K562 (cell line): ENCODE data around the gene CDK5R2. TPM values are rescaled to one million over a fixed set of nuclear protein-coding genes. Genes with fewer than 3 reads are reported as not detected.

ENCODE experiments used
- ATAC-seq: fragments of 200-7000 bp; cut with Tn5 transposase; 3 replicates; pipeline ENCODE4 v1.9.1; 2020; ENCODE audit warnings: moderate library complexity
- BruUV-seq: library from RNA; stranded (reverse); fragments of 400-500 nt; replicated peaks from 2 replicates; lab custom pipeline; 2021; lab: Mats Ljungman, UMichigan
- CTCF ChIA-PET: fragments of 300-600 bp; formaldehyde crosslinking; extraction: SDS; loops from one replicate; lab custom pipeline; 2021; ENCODE audit warnings: low intra/inter-chr PET ratio; lab: Yijun Ruan, JAX
- POLR2A ChIA-PET: fragments of 300-600, 350-650 bp; sonication (Branson Sonifier 250); formaldehyde crosslinking; extraction: SDS; loops from one replicate; lab custom pipeline; 2021; ENCODE audit warnings: antibody characterized with exemption, inconsistent platforms; lab: Yijun Ruan, JAX
- DNase-seq, 4 experiments: peaks; one replicate each; pipeline versions ENCODE4 v3.0.0 to v3.0.0-alpha.2; 2011 to 2018; ENCODE audit warnings: low spot score in 3 of 4, mixed read lengths in 3 of 4; ENCODE audit errors: extremely low read depth in 1 of 4
- FAIRE-seq: peaks from 2 replicates; lab custom pipeline; 2011; peaks lifted over from hg19 to GRCh38; lab: Jason Lieb, UNC
- H2AFZ ChIP-seq: 2 replicates; pipeline ENCODE4 v1.6.0; 2011; ENCODE audit warnings: low read depth, low read length, control low read depth, inconsistent platforms
- H3K27ac ChIP-seq: fragments of 200-600 bp; 3 replicates; pipeline ENCODE4 v1.8.0; 2011; ENCODE audit warnings: low read depth, mild to moderate bottlenecking, control low read depth, inconsistent platforms, low read length, moderate library complexity, mixed read lengths; ENCODE audit errors: extremely low read depth
- H3K27me3 ChIP-seq, 2 experiments: fragments of 300-600 bp in 1 of 2; 2 replicates in 1 of 2; 3 replicates in 1 of 2; pipeline versions ENCODE4 v1.6.0 to v1.8.0; 2011; ENCODE audit warnings: inconsistent platforms in 2 of 2, low read length in 2 of 2, mild to moderate bottlenecking in 1 of 2, mixed read lengths in 1 of 2, moderate library complexity in 1 of 2; ENCODE audit not compliant: control insufficient read depth in 2 of 2, insufficient read depth in 2 of 2
- H3K36me3 ChIP-seq: fragments of 300-600 bp; 3 replicates; pipeline ENCODE4 v1.8.0; 2011; ENCODE audit warnings: mild to moderate bottlenecking, low read length, inconsistent platforms; ENCODE audit not compliant: control insufficient read depth, insufficient read depth
- H3K4me1 ChIP-seq, 2 experiments: fragments of 200-600 bp in 1 of 2; replicated peaks in 1 of 2; 2 replicates in 1 of 2; 3 replicates in 1 of 2; pipeline versions ENCODE4 v1.5.1 to v1.8.0; 2011; ENCODE audit warnings: inconsistent platforms in 2 of 2, low read length in 2 of 2, mild to moderate bottlenecking in 1 of 2, mixed read lengths in 1 of 2, moderate library complexity in 1 of 2; ENCODE audit not compliant: control insufficient read depth in 2 of 2, insufficient read depth in 2 of 2
- H3K4me2 ChIP-seq: 2 replicates; pipeline ENCODE4 v1.6.1; 2011; ENCODE audit warnings: low read length, control low read depth, inconsistent platforms, mixed read lengths; ENCODE audit not compliant: insufficient read depth
- H3K4me3 ChIP-seq: fragments of 200-600 bp; sonication (generic), shearing (Covaris generic); 2 replicates; pipeline ENCODE4 v1.5.1; 2016; ENCODE audit warnings: control low read depth, inconsistent platforms
- H3K79me2 ChIP-seq: fragments of 200-600 bp; 3 replicates; pipeline ENCODE4 v1.8.0; 2011; ENCODE audit warnings: low read length, inconsistent platforms; ENCODE audit not compliant: control insufficient read depth, insufficient read depth
- H3K9ac ChIP-seq, 2 experiments: 2 replicates each; pipeline versions ENCODE4 v1.6.0 to v1.6.1; 2011; ENCODE audit warnings: low read depth in 2 of 2, low read length in 2 of 2, control low read depth in 1 of 2, inconsistent platforms in 1 of 2, mild to moderate bottlenecking in 1 of 2, mixed read lengths in 1 of 2; ENCODE audit not compliant: insufficient read depth in 1 of 2
- H3K9me1 ChIP-seq: one replicate; pipeline ENCODE4 v1.6.0; 2011; ENCODE audit warnings: inconsistent platforms, mild to moderate bottlenecking, low read length, moderate library complexity; ENCODE audit not compliant: control insufficient read depth, insufficient read depth
- H3K9me3 ChIP-seq: replicated peaks from 2 replicates; pipeline ENCODE4 v1.5.1; 2011; ENCODE audit warnings: low read depth, low read length, inconsistent platforms; ENCODE audit not compliant: control insufficient read depth, insufficient read depth
- H4K20me1 ChIP-seq: replicated peaks from 2 replicates; pipeline ENCODE4 v1.6.1; 2011; ENCODE audit warnings: low read length, inconsistent platforms, mixed read lengths; ENCODE audit not compliant: control insufficient read depth, insufficient read depth
- CBX3 ChIP-seq, 2 experiments: IDR thresholded peaks; 1 replicate in 1 of 2; 2 replicates in 1 of 2; pipeline ENCODE4 v1.6.1; 2012; ENCODE audit warnings: inconsistent platforms in 2 of 2, low read length in 2 of 2, borderline replicate concordance in 1 of 2, control low read depth in 1 of 2
- KLF16 ChIP-seq: IDR thresholded peaks from 2 replicates; pipeline ENCODE4 v1.6.1; 2016; ENCODE audit warnings: antibody characterized with exemption
- NR2C1 ChIP-seq, 2 experiments: fragments of 450-650 bp; IDR thresholded peaks; 2 replicates each; pipeline ENCODE4 v1.6.1; 2017; ENCODE audit warnings: mild to moderate bottlenecking in 2 of 2, antibody characterized with exemption in 1 of 2, inconsistent platforms in 1 of 2, missing compliant biosample characterization in 1 of 2, missing genetic modification characterization in 1 of 2
- NRF1 ChIP-seq, 2 experiments: fragments of 450-650 bp; IDR thresholded peaks in 1 of 2; conservative IDR thresholded peaks in 1 of 2; 2 replicates each; pipeline ENCODE4 v1.6.1; 2014; ENCODE audit warnings: mild to moderate bottlenecking in 2 of 2
- ZBTB7A ChIP-seq: IDR thresholded peaks from 2 replicates; pipeline ENCODE4 v1.6.1; 2011; ENCODE audit warnings: low read depth, mild to moderate bottlenecking, low read length, moderate library complexity, borderline replicate concordance; ENCODE audit not compliant: control insufficient read depth
- ZNF212 ChIP-seq: fragments of 450-650 bp; formaldehyde crosslinking; IDR thresholded peaks from 2 replicates; pipeline ENCODE4 v1.4.0; 2020; ENCODE audit warnings: mild to moderate bottlenecking
- ZNF316 ChIP-seq: fragments of 450-650 bp; IDR thresholded peaks from 2 replicates; pipeline ENCODE4 v1.6.1; 2016
- WGBS: fragments of 100-300 bp; shearing (Covaris generic); methylation state at CpG from one replicate; pipeline ENCODE4 v1.1.6; 2016; ENCODE audit warnings: low coverage, mixed read lengths; ENCODE audit not compliant: insufficient coverage; ENCODE audit errors: missing lambda C conversion rate; 5-methylcytosine and 5-hydroxymethylcytosine counted together
- in situ Hi-C: fragments of 300-500 bp; cut with MboI; formaldehyde crosslinking; loops from 4 replicates; pipeline ENCODE4 v1.15.0; 2018; ENCODE audit warnings: inconsistent platforms, mixed read lengths
- intact Hi-C: fragments of 100-400 bp; cut with micrococcal nuclease; formaldehyde crosslinking; loops from 2 replicates; pipeline ENCODE4 v1.14.2; 2022
- polyA plus RNA-seq, 8 experiments: library from polyadenylated mRNA; depleted of rRNA in 4 of 8; stranded (reverse) in 5 of 8; unstranded in 3 of 8; fragments of >200 nt; fragmentation: Nextera tagmentation in 2 of 8; fragmentation: Illumina TruSeq in 1 of 8; extraction: Ambion mirVana in 2 of 8; extraction: Trizol in 1 of 8; gene quantifications; 2 replicates each; pipeline versions ENCODE4 v1.2.1 to v1.2.3, GENCODE V29; 2011 to 2014; ENCODE audit warnings: inconsistent platforms in 1 of 8, missing spikeins in 1 of 8
- total RNA-seq, 7 experiments: library from RNA; depleted of rRNA in 6 of 7; stranded (reverse); fragments of >200 nt in 6 of 7; fragmentation: Illumina TruSeq in 2 of 7; extraction: Trizol in 2 of 7; gene quantifications; 2 replicates each; pipeline versions ENCODE4 v1.2.1 to v1.2.3, GENCODE V29; 2011 to 2021; ENCODE audit warnings: low replicate concordance in 1 of 7

Gene CDK5R2
- total and polyA plus RNA-seq, 9 of the 15 experiments (the other 6 are each of a cell fraction or from before 2014, with no cell fraction given), result 0.09 TPM; not detected in 8

DNA sequence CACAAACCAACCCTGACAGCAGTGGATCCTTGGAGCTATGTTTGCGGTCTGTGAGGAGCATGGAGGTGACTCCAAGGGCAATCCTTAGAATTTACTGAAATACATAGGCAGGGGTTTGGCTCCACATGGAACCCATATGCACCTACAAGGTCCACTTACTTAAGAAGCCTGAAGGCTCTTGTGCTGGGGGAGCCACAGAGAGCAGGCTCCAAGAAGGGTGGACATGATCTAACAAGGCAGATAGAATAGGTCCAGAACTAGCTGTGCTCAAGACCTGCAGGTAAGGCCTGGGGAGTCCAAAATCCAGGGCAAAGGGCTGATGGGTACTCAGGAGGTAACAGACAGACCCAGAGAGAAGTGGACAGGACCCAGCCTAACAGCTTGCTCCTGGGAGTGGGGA, 1.2 kb upstream of the CDK5R2 start:
- ATAC-seq, result no peak
- ChIA-PET POLR2A (no interaction called here), CTCF (no interaction called here)
- Histone ChIP-seq H3K27ac (no peak overlapping the region), H3K9me3 (no peaks in the 10 kb centered on the region), H3K9ac (no peak overlapping the region), H4K20me1 (no peaks in the 10 kb centered on the region), H3K4me2 (no peak overlapping the region), H3K27me3 (peaks cover 7 to 29% of the 10 kb centered on the region in 2 experiments; a peak in 4 of 5 replicates), H3K4me1 (peaks cover 0 to 34% of the 10 kb centered on the region in 2 experiments; a peak in 2 of 5 replicates), H3K4me3 (no peak overlapping the region), H3K36me3 (no peaks in the 10 kb centered on the region), H3K79me2 (no peaks in the 10 kb centered on the region), H3K9me1 (no peaks in the 10 kb centered on the region), H2AFZ (no peak overlapping the region)
- no peak for DNase-seq
- in situ Hi-C loops (no loop called here), intact Hi-C loops (no loop called here)
- WGBS, result 0% methylated on average over 1 of the region's 1 CpG
- TF ChIP-seq ZBTB7A (no peak), KLF16 (no peak), CBX3 (IDR thresholded peaks at IDR 0.05; ENCODE audit: borderline replicate concordance in 1 of 2, low read length in 2 of 2) (no peak), NR2C1 (IDR thresholded peaks at IDR 0.05) (no peak), NR2C1 (tag; IDR thresholded peaks at IDR 0.05) (no peak), ZNF212 (CRISPR knock-in tag) (no peak)
- FAIRE-seq, result no peak
- no TSS peak for BruUV-seq

- peak; percentile 6 to 7; a peak in 2 of 4 replicates for TF ChIP-seq NRF1 (conservative IDR thresholded peaks at IDR 0.05 in 1 of 2, IDR thresholded peaks at IDR 0.05 in 1 of 2)
- TF ChIP-seq ZNF316, result no peak
- TF ChIP-seq, all 486 proteins: peak for 1
- Histone ChIP-seq H4K20me1 (no peaks in the 10 kb centered on the region), H3K9me3 (no peaks in the 10 kb centered on the region), H3K27me3 (peaks cover 7 to 29% of the 10 kb centered on the region in 2 experiments; a peak in 4 of 5 replicates), H3K4me3 (peak overlapping the region; percentile 38), H3K4me2 (no peak overlapping the region), H2AFZ (peak overlapping the region; percentile 51; the same call in 1 of the 2 replicates), H3K27ac (no peak overlapping the region), H3K9me1 (no peaks in the 10 kb centered on the region), H3K79me2 (no peaks in the 10 kb centered on the region), H3K36me3 (no peaks in the 10 kb centered on the region), H3K9ac (peak overlapping the region in 1 of 2 experiments; percentile 64; a peak in 2 of 4 replicates), H3K4me1 (peaks cover 11 to 31% of the 10 kb centered on the region in 2 experiments; a peak in 4 of 5 replicates)
- no peak for FAIRE-seq
- in situ Hi-C loops, result no loop called here
- no peak for DNase-seq
- ChIA-PET POLR2A (interaction anchor here (0.6 kb wide), 1 partner anchor 15 kb away, joined by 3 read pairs; no protein-coding TSS in a partner anchor), CTCF (no interaction called here)
- BruUV-seq, result no TSS peak
- no peak for ATAC-seq
- 5% methylated on average over 8 of the region's 67 CpGs for WGBS
- intact Hi-C loops, result loop anchor here (5.0 kb wide), 1 partner anchor 53 kb away; no protein-coding TSS in a partner anchor
Measured at GRCh38 chr2:218959761-218960308, 369 bp downstream of the CDK5R2 start.
